OCI-LY7 (cell line): ENCODE measurements around the gene FCAMR. TPM values are rescaled to one million over a fixed set of nuclear protein-coding genes. Genes with fewer than 3 reads are reported as not detected.

Experiments used
- BruUV-seq: library from RNA; stranded (reverse); fragments of 400-500 nt; replicated peaks from 2 replicates; lab custom pipeline; 2021; lab: Mats Ljungman, UMichigan
- CTCF ChIA-PET: fragments of 300-600 bp; sonication (Branson Sonifier 250); formaldehyde crosslinking; loops from one replicate; lab custom pipeline; 2022; ENCODE audit warnings: antibody characterized with exemption; ENCODE audit not compliant: unreplicated experiment; lab: Charles Lee
- POLR2A ChIA-PET: fragments of 300-600 bp; sonication (Branson Sonifier 250); formaldehyde crosslinking; loops from one replicate; lab custom pipeline; 2022; ENCODE audit warnings: antibody characterized with exemption; lab: Charles Lee
- DNase-seq: peaks from one replicate; pipeline ENCODE4 v3.0.0-alpha.2; 2015; ENCODE audit warnings: low spot score
- H2AFZ ChIP-seq: fragments of 200-600 bp; sonication (generic), shearing (Covaris generic); 2 replicates; pipeline ENCODE4 v1.6.1; 2014; ENCODE audit warnings: mild to moderate bottlenecking, antibody characterized with exemption, low read length, moderate library complexity
- H3K27ac ChIP-seq: fragments of 200-600 bp; sonication (generic); 2 replicates; pipeline ENCODE4 v1.5.1; 2014; ENCODE audit warnings: mixed run types, low read depth, mild to moderate bottlenecking, moderate library complexity, low read length, inconsistent platforms; ENCODE audit not compliant: poor library complexity, severe bottlenecking
- H3K36me3 ChIP-seq: fragments of 200-600 bp; sonication (generic); 2 replicates; pipeline ENCODE4 v1.6.1; 2014; ENCODE audit warnings: mild to moderate bottlenecking, antibody characterized with exemption, low read length, moderate library complexity, mixed read lengths; ENCODE audit not compliant: insufficient read depth
- H3K4me1 ChIP-seq: fragments of 200-600 bp; sonication (generic); 2 replicates; pipeline ENCODE4 v1.5.1; 2014; ENCODE audit warnings: mild to moderate bottlenecking, low read length; ENCODE audit not compliant: insufficient read depth, poor library complexity, severe bottlenecking
- H3K4me2 ChIP-seq: fragments of 200-600 bp; sonication (generic); 2 replicates; pipeline ENCODE4 v1.6.1; 2014; ENCODE audit warnings: mild to moderate bottlenecking, low read length
- H3K4me3 ChIP-seq: fragments of 200-600 bp; sonication (generic); 2 replicates; pipeline ENCODE4 v1.5.1; 2014; ENCODE audit warnings: mild to moderate bottlenecking, low read depth, low read length; ENCODE audit not compliant: poor library complexity, severe bottlenecking
- H3K79me2 ChIP-seq: fragments of 200-600 bp; sonication (generic); 2 replicates; pipeline ENCODE4 v1.6.1; 2016; ENCODE audit warnings: low read depth, mild to moderate bottlenecking, low read length, moderate library complexity, mixed read lengths; ENCODE audit not compliant: insufficient read depth
- H3K9me2 ChIP-seq: fragments of 200-600 bp; sonication (generic); 2 replicates; pipeline ENCODE4 v1.6.1; 2016; ENCODE audit warnings: mild to moderate bottlenecking, low read length, mixed read lengths; ENCODE audit not compliant: insufficient read depth
- H3K9me3 ChIP-seq: fragments of 200-600 bp; sonication (generic); 2 replicates; pipeline ENCODE4 v1.6.1; 2014; ENCODE audit warnings: mild to moderate bottlenecking, mixed run types, low read length, mixed read lengths
- H4K20me1 ChIP-seq: fragments of 200-600 bp; sonication (generic); 2 replicates; pipeline ENCODE4 v1.6.1; 2014; ENCODE audit warnings: mild to moderate bottlenecking, antibody characterized with exemption, low read length, moderate library complexity, mixed read lengths; ENCODE audit not compliant: insufficient read depth
- CTCF ChIP-seq: fragments of 200-600 bp; sonication (generic); conservative IDR thresholded peaks from 2 replicates; pipeline ENCODE4 v1.5.1; 2014; ENCODE audit warnings: mild to moderate bottlenecking, antibody characterized with exemption, low read length, moderate library complexity, mixed read lengths
- EZH2phosphoT487 ChIP-seq: fragments of 200-600 bp; sonication (generic); IDR thresholded peaks from 2 replicates; pipeline ENCODE4 v1.6.1; 2018; ENCODE audit warnings: low read depth, borderline replicate concordance, mild to moderate bottlenecking, mixed run types, antibody characterized with exemption, low read length, moderate library complexity, mixed read lengths
- intact Hi-C: fragments of 100-400 bp; cut with micrococcal nuclease; formaldehyde crosslinking; loops from one replicate; pipeline ENCODE4 v1.10.0; 2022; ENCODE audit not compliant: unreplicated experiment
- total RNA-seq, 2 experiments: library from RNA; depleted of rRNA in 1 of 2; stranded (reverse); fragments of >200 nt in 1 of 2; shearing (Covaris generic) in 1 of 2; gene quantifications; 2 replicates each; pipeline ENCODE4 v1.2.3, GENCODE V29; 2014 to 2022

FCAMR gene
- total RNA-seq, 2 experiments from 2014 or later = not detected

- BruUV-seq = no TSS peak
- POLR2A ChIA-PET = no interaction called here
- H3K9me3 ChIP-seq = no peaks in the 10 kb centered on the region
Observed at GRCh38 chr1:206969090-206969489, 1.2 kb downstream of the FCAMR start.

GRCh38 chr1:206967096-206967849, 3.0 kb downstream of the FCAMR start:
- no peak for TF ChIP-seq EZH2phosphoT487
- no peak for TF ChIP-seq CTCF
- no peaks in the 10 kb centered on the region for H3K4me1 ChIP-seq
- H3K79me2 ChIP-seq = no peaks in the 10 kb centered on the region
- H3K9me2 ChIP-seq = no peaks in the 10 kb centered on the region
- no peak for DNase-seq
- no TSS peak for BruUV-seq
- H3K36me3 ChIP-seq = no peaks in the 10 kb centered on the region
- H3K27ac ChIP-seq = no peak overlapping the region
- intact Hi-C loops = no loop called here
- no peak overlapping the region for H3K4me3 ChIP-seq
- ChIA-PET CTCF (no interaction called here), POLR2A (no interaction called here)
- no peak overlapping the region for H3K4me2 ChIP-seq
- H4K20me1 ChIP-seq = no peaks in the 10 kb centered on the region
- no peak overlapping the region for H2AFZ ChIP-seq
- no peaks in the 10 kb centered on the region for H3K9me3 ChIP-seq

More at GRCh38 chr1:206969090-206969489, 1.2 kb downstream of the FCAMR start:
- no peak for DNase-seq
- TF ChIP-seq CTCF = no peak
- intact Hi-C loops = no loop called here
- Histone ChIP-seq H3K4me2 (no peak overlapping the region), H3K4me1 (no peaks in the 10 kb centered on the region), H3K9me2 (no peaks in the 10 kb centered on the region), H3K4me3 (no peak overlapping the region), H2AFZ (no peak overlapping the region), H3K27ac (no peak overlapping the region), H3K36me3 (no peaks in the 10 kb centered on the region), H3K79me2 (no peaks in the 10 kb centered on the region), H4K20me1 (no peaks in the 10 kb centered on the region)
- CTCF ChIA-PET = no interaction called here

DNA sequence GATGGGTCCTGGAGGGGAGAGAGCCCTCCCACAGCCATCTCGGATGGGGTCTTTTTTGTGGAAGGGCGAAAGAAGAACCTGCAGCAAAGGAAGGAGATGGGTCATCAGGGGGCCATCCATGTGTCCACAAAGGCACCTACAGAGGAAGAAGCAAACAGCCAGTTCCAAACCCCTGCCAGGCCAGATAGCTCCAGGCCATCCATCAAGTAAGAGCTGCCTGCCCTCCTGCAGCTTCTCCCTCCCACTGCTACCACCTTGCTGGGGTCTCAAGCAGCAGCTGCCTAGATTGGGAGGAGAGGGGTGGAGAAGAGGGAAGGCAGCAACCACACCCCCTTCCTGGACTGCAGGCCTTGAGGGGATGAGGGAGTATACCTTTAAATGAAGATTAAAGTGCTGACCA, 4.5 kb downstream of the FCAMR start:
- CTCF ChIA-PET = no interaction called here
- Histone ChIP-seq H3K4me3 (no peak overlapping the region), H3K4me2 (no peak overlapping the region), H3K27ac (no peak overlapping the region), H3K79me2 (no peaks in the 10 kb centered on the region), H3K9me2 (no peaks in the 10 kb centered on the region), H3K36me3 (no peaks in the 10 kb centered on the region), H4K20me1 (no peaks in the 10 kb centered on the region), H2AFZ (no peak overlapping the region), H3K9me3 (no peaks in the 10 kb centered on the region), H3K4me1 (no peaks in the 10 kb centered on the region)
- intact Hi-C loops = no loop called here
- DNase-seq = no peak
- TF ChIP-seq EZH2phosphoT487 (no peak), CTCF (no peak)
- POLR2A ChIA-PET = interaction anchor here (0.6 kb wide), 1 partner anchor 46 kb away, joined by 5 read pairs; no protein-coding TSS in a partner anchor
- BruUV-seq = no TSS peak
